HEK293T (cell line): Measurements from ENCODE around the gene LIPA.

Experiments used
- BHLHE40 ChIP-seq: fragments of 450-650 bp; IDR thresholded peaks from 2 replicates; pipeline ENCODE4 v1.6.1; 2016; ENCODE audit warnings: mild to moderate bottlenecking, moderate library complexity, borderline replicate concordance
- ELF4 ChIP-seq: fragments of 450-650 bp; IDR thresholded peaks from 2 replicates; pipeline ENCODE4 v1.6.1; 2017; ENCODE audit warnings: antibody characterized with exemption
- FOXK2 ChIP-seq: fragments of 450-650 bp; IDR thresholded peaks from 2 replicates; pipeline ENCODE4 v1.6.1; 2016; ENCODE audit warnings: mild to moderate bottlenecking
- FOXM1 ChIP-seq: fragments of 450-650 bp; IDR thresholded peaks from 2 replicates; pipeline ENCODE4 v1.6.1; 2017; ENCODE audit warnings: mild to moderate bottlenecking, borderline replicate concordance
- HDGF ChIP-seq: fragments of 450-650 bp; IDR thresholded peaks from 2 replicates; pipeline ENCODE4 v1.6.1; 2017; ENCODE audit warnings: antibody characterized with exemption, borderline replicate concordance
- L3MBTL2 ChIP-seq: fragments of 450-650 bp; conservative IDR thresholded peaks from 2 replicates; pipeline ENCODE4 v1.6.1; 2016; ENCODE audit warnings: mild to moderate bottlenecking
- NFRKB ChIP-seq: fragments of 450-650 bp; IDR thresholded peaks from 2 replicates; pipeline ENCODE4 v1.6.1; 2016; ENCODE audit warnings: mild to moderate bottlenecking, moderate library complexity
- SP1 ChIP-seq: fragments of 450-650 bp; IDR thresholded peaks from 2 replicates; pipeline ENCODE4 v1.6.1; 2017
- TARDBP ChIP-seq: fragments of 450-650 bp; IDR thresholded peaks from 2 replicates; pipeline ENCODE4 v1.6.1; 2016

- TF ChIP-seq TARDBP, result no peak
- TF ChIP-seq ELF4, result no peak
- no peak for TF ChIP-seq BHLHE40
- no peak for TF ChIP-seq SP1
- no peak for TF ChIP-seq FOXM1
- TF ChIP-seq HDGF, result no peak
- TF ChIP-seq FOXK2, result no peak
- TF ChIP-seq L3MBTL2, result no peak
- no peak for TF ChIP-seq NFRKB
Measured at GRCh38 chr10:89209718-89210117, 41.9 kb downstream of the LIPA start.
